ENCODE results near the gene ITPR3. TPM values are rescaled to one million over a fixed set of nuclear protein-coding genes. Genes with fewer than 3 reads are reported as not detected.

Gene ITPR3
- total RNA-seq, 2 donors from 2014 or later: 17.5 to 25.9 TPM

DNA sequence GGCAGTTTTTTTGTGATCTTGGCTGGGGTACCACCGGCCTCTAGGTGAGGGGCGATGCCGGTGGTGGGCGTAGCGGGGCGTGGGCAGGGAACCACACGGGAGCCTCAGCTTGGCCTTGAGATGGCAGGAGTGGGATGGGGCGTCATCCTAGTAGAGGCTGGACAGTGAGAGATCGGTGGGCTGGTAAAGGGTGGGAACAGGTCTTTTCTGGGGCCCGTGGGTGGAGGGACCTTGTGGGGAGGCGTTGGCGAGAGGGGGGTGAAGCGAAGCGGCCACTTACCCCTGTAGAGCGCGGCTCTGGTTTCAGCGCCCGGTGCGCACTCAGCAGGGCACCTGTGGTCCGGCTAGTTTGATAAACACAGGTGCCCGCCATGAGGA lies 12.0 kb downstream of the ITPR3 start:
- no peaks in the 10 kb centered on the region for H3K36me3 ChIP-seq (replicated peaks in 1 of 2; ENCODE audit: insufficient read depth in 1 of 2, low read depth in 2 of 2)

DNA sequence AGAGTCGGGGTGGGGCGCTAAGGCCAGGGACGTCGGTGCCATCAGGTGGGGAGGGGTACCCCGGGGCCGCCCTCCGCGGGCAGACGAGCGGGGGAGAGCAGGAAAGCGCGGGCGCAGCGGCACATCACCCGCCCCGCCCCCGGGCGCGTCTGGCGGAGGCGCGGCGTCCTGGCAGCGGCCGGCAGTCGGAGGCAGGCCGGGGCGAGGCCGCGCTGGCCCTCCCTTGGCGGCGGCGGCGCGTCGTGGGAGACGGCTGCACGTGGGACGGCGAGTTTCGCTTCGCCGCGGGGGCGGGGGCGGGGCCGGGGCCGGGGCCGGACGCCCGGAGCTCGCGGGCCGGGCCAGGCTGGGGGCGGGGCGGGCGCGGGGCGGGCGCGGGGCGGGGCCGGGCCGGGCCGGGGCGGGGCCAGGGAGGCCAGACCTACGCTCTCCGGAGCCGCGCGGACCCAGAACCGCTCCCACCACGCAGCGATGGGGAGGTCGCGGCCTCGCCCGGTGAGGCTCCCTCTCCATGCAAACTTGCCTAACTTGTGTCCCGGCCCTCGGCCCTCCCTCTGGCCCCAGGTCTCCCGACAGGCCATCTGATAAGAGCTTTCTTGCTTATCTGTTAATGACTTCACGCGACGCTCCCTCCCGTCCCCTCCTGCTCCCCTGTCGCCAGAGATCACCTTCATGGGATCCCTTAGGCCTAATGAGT lies 12.5 kb downstream of the ITPR3 start:
- 0 to 1% methylated on average over 5 to 36 of the region's 86 CpGs for WGBS, 2 donors
- H3K27ac ChIP-seq: peak overlapping the region in 3 of 4 donors; percentile 29 to 75 (median 64)
- H3K36me3 ChIP-seq (replicated peaks in 1 of 2; ENCODE audit: insufficient read depth in 1 of 2, low read depth in 2 of 2): no peaks in the 10 kb centered on the region
- H3K27me3 ChIP-seq: no peaks in the 10 kb centered on the region
- intact Hi-C loops (cut with DNase I): loop anchor here (10.0 kb wide), 1 partner anchor 61 kb away; no protein-coding TSS in a partner anchor
- no peak overlapping the region for H3K4me3 ChIP-seq
- TF ChIP-seq POLR2A (IDR thresholded peaks at IDR 0.05) (no peak), CTCF (IDR thresholded peaks at IDR 0.05) (no peak)
- H3K4me1 ChIP-seq: peaks cover 27% of the 10 kb centered on the region
- ATAC-seq (peak; percentile 86), DNase-seq (peak; percentile 61 to 72 (median 66))
- H3K9me3 ChIP-seq: no peaks in the 10 kb centered on the region

More for the DNA sequence above, 12.0 kb downstream of the ITPR3 start:
- peak; percentile 1 for ATAC-seq
- intact Hi-C loops (cut with DNase I): loop anchor here (10.0 kb wide), 1 partner anchor 62 kb away; no protein-coding TSS in a partner anchor
- H3K4me1 ChIP-seq: peaks cover 27% of the 10 kb centered on the region
- no peak overlapping the region for H3K4me3 ChIP-seq
- TF ChIP-seq POLR2A (IDR thresholded peaks at IDR 0.05) (no peak), CTCF (IDR thresholded peaks at IDR 0.05) (no peak)
- WGBS, 2 donors: 9 to 25% methylated on average over 16 to 21 of the region's 21 CpGs
- no peaks in the 10 kb centered on the region for H3K9me3 ChIP-seq
- peak overlapping the region in 3 of 4 donors; percentile 29 to 75 (median 64) for H3K27ac ChIP-seq
- no peaks in the 10 kb centered on the region for H3K27me3 ChIP-seq
- no peak for DNase-seq

DNA sequence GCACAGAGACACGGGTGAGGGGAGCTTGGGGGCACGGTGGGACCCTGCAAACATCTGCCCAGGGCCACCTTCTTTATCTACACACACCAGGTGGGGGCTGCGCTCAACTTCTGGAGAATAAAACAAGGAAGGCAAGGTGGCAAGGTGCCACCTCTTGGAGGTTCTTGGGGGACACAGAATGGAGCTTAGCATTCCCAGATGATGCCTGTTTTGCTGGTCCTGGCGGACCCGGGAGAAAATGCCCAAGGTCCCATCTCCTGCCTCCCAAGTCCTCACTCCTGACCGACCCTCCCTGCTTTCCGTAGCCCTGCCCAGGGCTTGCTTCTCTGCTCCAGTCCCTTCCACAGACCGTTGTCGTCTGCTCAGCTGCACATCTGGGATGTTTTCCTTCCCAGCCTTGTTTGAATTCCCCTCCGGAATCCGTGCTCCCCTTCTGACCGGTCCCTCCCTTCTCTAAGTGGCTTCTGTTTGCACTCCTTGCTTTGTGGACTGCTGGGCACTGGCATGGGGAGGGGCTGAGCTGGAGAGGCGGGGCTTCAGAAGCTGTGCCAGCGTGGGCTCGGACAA lies 13.1 kb downstream of the ITPR3 start:
- Histone ChIP-seq H3K4me3 (no peak overlapping the region), H3K27me3 (no peaks in the 10 kb centered on the region), H3K9me3 (no peaks in the 10 kb centered on the region), H3K4me1 (peaks cover 27% of the 10 kb centered on the region), H3K36me3 (replicated peaks in 1 of 2; ENCODE audit: insufficient read depth in 1 of 2, low read depth in 2 of 2) (no peaks in the 10 kb centered on the region), H3K27ac (peak overlapping the region in 2 of 4 donors; percentile 60 to 65)
- intact Hi-C loops (cut with DNase I): loop anchor here (10.0 kb wide), 1 partner anchor 61 kb away; no protein-coding TSS in a partner anchor
- 4 to 12% methylated on average over 15 of the region's 15 CpGs for WGBS, 2 donors
- ATAC-seq (peak; percentile 28), DNase-seq (peak in 3 of 4 donors; percentile 40 to 49 (median 48))
- no peak for TF ChIP-seq CTCF (IDR thresholded peaks at IDR 0.05)
- no peak for TF ChIP-seq POLR2A (IDR thresholded peaks at IDR 0.05)

GRCh38 chr6:33634946-33635345 lies 13.8 kb downstream of the ITPR3 start:
- intact Hi-C loops (cut with DNase I): loop anchor here (5.0 to 10.0 kb wide), 2 partner anchors 48 to 60 kb away; no protein-coding TSS in a partner anchor
- Histone ChIP-seq H3K4me1 (peaks cover 27% of the 10 kb centered on the region), H3K27me3 (no peaks in the 10 kb centered on the region), H3K9me3 (no peaks in the 10 kb centered on the region), H3K27ac (peak overlapping the region in 1 of 4 donors; percentile 65), H3K36me3 (replicated peaks in 1 of 2; ENCODE audit: insufficient read depth in 1 of 2, low read depth in 2 of 2) (no peaks in the 10 kb centered on the region), H3K4me3 (no peak overlapping the region)
- TF ChIP-seq POLR2A (IDR thresholded peaks at IDR 0.05): no peak
- no peak for TF ChIP-seq CTCF (IDR thresholded peaks at IDR 0.05)
- ATAC-seq: no peak
- no peak for DNase-seq
- whole genome bisulfite sequencing, 2 donors: 73 to 83% methylated on average over 8 of the region's 8 CpGs
